Aorta (tissue), 5 donors: ENCODE data around the gene NDST4. TPM values are rescaled to one million over a fixed set of nuclear protein-coding genes. Genes with fewer than 3 reads are reported as not detected.

Experiments used
- ATAC-seq: fragments of 200-7000 bp; cut with Tn5 transposase; one replicate; pipeline ENCODE4 v1.9.1; 2022; ENCODE audit warnings: moderate library complexity; ENCODE audit not compliant: low FRiP score
- DNase-seq, 2 donors: peaks; one replicate each; pipeline ENCODE4 v3.0.0-alpha.2; 2020
- H3K27ac ChIP-seq, 2 donors: one replicate each; pipeline ENCODE4 v1.5.1; 2013; ENCODE audit warnings: low read length in 2 of 2, mild to moderate bottlenecking in 2 of 2, moderate library complexity in 2 of 2, control low read depth in 1 of 2, inconsistent platforms in 1 of 2, low read depth in 1 of 2
- H3K27me3 ChIP-seq, 2 donors: one replicate each; pipeline ENCODE4 v1.6.1; 2013; ENCODE audit warnings: control low read depth in 1 of 2, low read length in 1 of 2, mild to moderate bottlenecking in 1 of 2, moderate library complexity in 1 of 2; ENCODE audit not compliant: insufficient read depth in 2 of 2, control insufficient read depth in 1 of 2
- H3K36me3 ChIP-seq, 2 donors: one replicate each; pipeline ENCODE4 v1.6.1; 2013; ENCODE audit warnings: control low read depth in 1 of 2, low read length in 1 of 2, mild to moderate bottlenecking in 1 of 2; ENCODE audit not compliant: insufficient read depth in 2 of 2, control insufficient read depth in 1 of 2
- H3K4me1 ChIP-seq, 2 donors: one replicate each; pipeline ENCODE4 v1.6.1; 2013; ENCODE audit warnings: low read length in 2 of 2, control low read depth in 1 of 2, mild to moderate bottlenecking in 1 of 2, moderate library complexity in 1 of 2; ENCODE audit not compliant: insufficient read depth in 2 of 2, control insufficient read depth in 1 of 2
- H3K4me3 ChIP-seq, 2 donors: one replicate each; pipeline ENCODE4 v1.5.1; 2013; ENCODE audit warnings: low read length in 2 of 2, control low read depth in 1 of 2, mild to moderate bottlenecking in 1 of 2
- H3K9me3 ChIP-seq: one replicate; pipeline ENCODE4 v1.6.1; 2013; ENCODE audit warnings: mild to moderate bottlenecking, low read length; ENCODE audit not compliant: control insufficient read depth
- WGBS, 2 donors: extraction: QIAGEN DNeasy Blood & Tissue Kit; methylation state at CpG; one replicate each; pipeline ENCODE4 v1.1.7; 2013; 5-methylcytosine and 5-hydroxymethylcytosine counted together
- intact Hi-C, 2 donors: fragments of 100-400 bp; cut with DNase I; formaldehyde crosslinking; loops; one replicate each; pipeline versions ENCODE4 v1.14.2 to v1.15.0; 2022
- polyA plus RNA-seq, 2 donors: library from polyadenylated mRNA; stranded (reverse); fragments of 200-250 nt; gene quantifications; one replicate each; pipeline ENCODE4 v1.2.3, GENCODE V29; 2013
- total RNA-seq, 2 donors: library from RNA; stranded (reverse); fragmentation: NEBNext Ultra II Directional; extraction: Animal tissue kit (Norgen Biotek cat#: 25700); gene quantifications; one replicate each; pipeline ENCODE4 v1.2.1, GENCODE V29; 2021
- donor health status: healthy with polysubstance abuse.
- donor health status: Bipolar disorder and iron deficiency.
- donor health status: DM: no; HTN: no; CAD: no.
- donor health status: DM: no; HTN: no; CAD: no.
- donor health status: DM: yes; HTN: yes; CAD: no.

The NDST4 gene
- total and polyA plus RNA-seq, 4 donors: not detected

DNA sequence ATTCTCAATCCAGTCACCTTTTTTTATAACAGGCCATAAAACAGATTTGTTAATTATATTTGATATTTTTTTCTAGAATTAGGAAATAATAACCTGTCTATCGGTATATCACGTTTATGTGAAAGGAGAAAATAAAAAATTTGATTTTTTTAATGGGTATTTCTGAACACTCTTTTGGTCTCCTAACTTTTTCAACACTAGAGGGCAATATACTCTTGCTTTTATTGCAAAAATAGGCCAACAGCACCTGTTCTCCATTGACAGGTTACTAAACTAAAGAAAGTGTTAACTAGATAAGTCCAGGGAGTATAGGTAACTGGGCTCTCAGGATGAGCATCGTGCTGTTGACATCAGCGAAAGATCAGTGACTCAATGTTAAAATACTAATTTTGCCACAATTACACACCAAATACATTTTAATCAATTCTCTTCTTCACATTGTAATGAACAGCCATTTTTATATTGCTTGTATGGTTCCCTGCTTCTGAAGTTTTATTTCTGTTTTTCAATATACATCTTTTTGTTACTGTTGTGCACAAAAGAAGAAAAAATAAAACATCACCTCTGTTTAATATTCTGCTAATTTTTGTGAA lies 22.8 kb downstream of the NDST4 start:
- Histone ChIP-seq H3K4me3 (no peak overlapping the region), H3K27ac (no peak overlapping the region), H3K9me3 (no peaks in the 10 kb centered on the region), H3K27me3 (no peaks in the 10 kb centered on the region), H3K4me1 (no peaks in the 10 kb centered on the region), H3K36me3 (no peaks in the 10 kb centered on the region)
- DNase-seq (no peak), ATAC-seq (no peak)
- 10 to 12% methylated on average over 4 of the region's 4 CpGs for WGBS, 2 donors
- intact Hi-C loops: loop anchor here in 1 of 2 donors (10.0 kb wide), 1 partner anchor 454 kb away; no protein-coding TSS in a partner anchor

DNA sequence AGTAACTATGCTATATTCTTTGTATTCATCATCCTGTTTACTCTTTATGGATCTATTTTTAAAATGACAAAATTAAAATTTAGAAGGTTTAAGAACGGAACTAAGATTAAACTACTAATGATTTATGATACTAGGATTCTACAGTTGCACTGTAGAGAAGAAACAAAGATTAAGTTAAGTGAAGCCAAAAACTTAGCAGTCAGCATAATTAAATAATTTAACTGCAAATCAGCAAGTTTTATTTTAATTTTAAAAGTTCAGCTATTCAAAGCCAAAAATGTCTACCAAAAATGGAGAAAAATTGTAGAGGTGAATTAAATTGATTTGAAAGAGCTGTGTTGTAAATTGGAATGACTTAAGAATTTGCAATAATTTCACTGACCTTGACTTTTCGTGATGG lies 30.8 kb downstream of the NDST4 start:
- Histone ChIP-seq H3K27ac (no peak overlapping the region), H3K4me1 (no peaks in the 10 kb centered on the region), H3K27me3 (no peaks in the 10 kb centered on the region), H3K9me3 (peaks cover 1% of the 10 kb centered on the region), H3K4me3 (no peak overlapping the region), H3K36me3 (no peaks in the 10 kb centered on the region)
- intact Hi-C loops: no loop called here
- DNase-seq (no peak), ATAC-seq (no peak)
- 51 to 54% methylated on average over 2 of the region's 2 CpGs for WGBS, 2 donors

- intact Hi-C loops: no loop called here
- H3K4me3 ChIP-seq: no peak overlapping the region
- no peak for DNase-seq
- no peaks in the 10 kb centered on the region for H3K4me1 ChIP-seq
- H3K36me3 ChIP-seq: no peaks in the 10 kb centered on the region
- H3K27ac ChIP-seq: no peak overlapping the region
- H3K27me3 ChIP-seq: no peaks in the 10 kb centered on the region
- 82 to 83% methylated on average over 7 of the region's 7 CpGs for WGBS, 2 donors
- no peaks in the 10 kb centered on the region for H3K9me3 ChIP-seq
- no peak for ATAC-seq
Measured at GRCh38 chr4:115076691-115077090, 36.7 kb downstream of the NDST4 start.

DNA sequence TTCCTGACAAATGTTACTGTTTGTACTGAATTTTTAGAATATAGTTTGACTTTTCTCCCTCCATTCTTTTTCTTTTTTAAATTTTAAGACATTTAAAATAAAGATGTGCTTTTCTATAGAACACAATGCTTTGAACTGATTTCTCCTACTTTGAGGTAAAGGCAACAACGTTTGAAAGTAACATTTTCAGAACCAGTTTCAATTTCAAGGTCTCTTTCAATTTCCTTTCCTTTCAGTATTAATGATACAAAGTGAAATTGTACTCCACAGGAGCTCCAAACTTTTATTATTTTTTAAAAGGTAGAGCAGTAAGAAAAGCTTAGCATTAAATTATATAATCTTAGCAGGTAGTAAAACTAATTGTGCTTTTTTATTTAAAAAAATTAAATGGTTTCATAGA lies 54.9 kb downstream of the NDST4 start:
- DNase-seq: no peak
- H3K36me3 ChIP-seq: no peaks in the 10 kb centered on the region

GRCh38 chr4:115054836-115055235 lies 58.6 kb downstream of the NDST4 start:
- ATAC-seq: no peak
- DNase-seq: no peak
- 74 to 90% methylated on average over 4 of the region's 4 CpGs for WGBS, 2 donors

More for the DNA sequence above, 54.9 kb downstream of the NDST4 start:
- Histone ChIP-seq H3K4me1 (no peaks in the 10 kb centered on the region), H3K27ac (no peak overlapping the region), H3K27me3 (no peaks in the 10 kb centered on the region), H3K9me3 (no peaks in the 10 kb centered on the region), H3K4me3 (no peak overlapping the region)
- 21 to 30% methylated on average over 1 of the region's 1 CpG for WGBS, 2 donors
- intact Hi-C loops: no loop called here
- no peak for ATAC-seq

GRCh38 chr4:115053313-115053712 lies 60.1 kb downstream of the NDST4 start:
- Histone ChIP-seq H3K9me3 (no peaks in the 10 kb centered on the region), H3K36me3 (no peaks in the 10 kb centered on the region), H3K27ac (no peak overlapping the region), H3K4me3 (no peak overlapping the region), H3K4me1 (no peaks in the 10 kb centered on the region), H3K27me3 (no peaks in the 10 kb centered on the region)
- no peak for DNase-seq
- intact Hi-C loops: no loop called here
- no peak for ATAC-seq
- WGBS, 2 donors: 20 to 24% methylated on average over 1 of the region's 1 CpG

More at GRCh38 chr4:115054836-115055235, 58.6 kb downstream of the NDST4 start:
- intact Hi-C loops: no loop called here
- Histone ChIP-seq H3K4me1 (no peaks in the 10 kb centered on the region), H3K36me3 (no peaks in the 10 kb centered on the region), H3K4me3 (no peak overlapping the region), H3K9me3 (no peaks in the 10 kb centered on the region), H3K27me3 (no peaks in the 10 kb centered on the region), H3K27ac (no peak overlapping the region)

DNA sequence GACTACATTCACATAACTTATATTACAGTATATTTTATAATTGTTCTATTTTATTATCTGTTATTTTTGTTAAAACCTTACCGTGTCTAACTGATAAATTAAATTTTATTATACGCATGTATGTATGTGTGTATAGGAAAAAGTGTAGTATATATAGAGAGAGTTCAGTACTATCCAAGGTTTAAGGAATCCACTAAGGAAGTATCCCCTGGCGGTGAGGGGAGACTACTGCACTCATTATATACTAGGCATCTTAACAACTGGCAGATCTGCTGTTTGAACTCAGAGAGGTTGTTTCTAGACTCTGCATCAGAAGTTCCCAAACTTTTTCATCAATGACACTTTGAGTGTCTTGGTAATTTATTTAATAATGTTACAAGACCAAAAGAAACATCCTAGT lies 70.9 kb downstream of the NDST4 start:
- whole genome bisulfite sequencing, 2 donors: 39 to 47% methylated on average over 3 of the region's 3 CpGs
- no peaks in the 10 kb centered on the region for H3K36me3 ChIP-seq
- intact Hi-C loops: no loop called here
- no peaks in the 10 kb centered on the region for H3K27me3 ChIP-seq
- no peak overlapping the region for H3K27ac ChIP-seq
- H3K4me3 ChIP-seq: no peak overlapping the region
- no peaks in the 10 kb centered on the region for H3K9me3 ChIP-seq
- no peaks in the 10 kb centered on the region for H3K4me1 ChIP-seq
- ATAC-seq (no peak), DNase-seq (no peak)

- Histone ChIP-seq H3K27ac (no peak overlapping the region), H3K9me3 (no peaks in the 10 kb centered on the region), H3K27me3 (no peaks in the 10 kb centered on the region), H3K4me3 (no peak overlapping the region), H3K36me3 (no peaks in the 10 kb centered on the region), H3K4me1 (no peaks in the 10 kb centered on the region)
- ATAC-seq: no peak
- no peak for DNase-seq
- intact Hi-C loops: loop anchor here in 1 of 2 donors (5.0 kb wide), 1 partner anchor 917 kb away; no protein-coding TSS in a partner anchor
Measured at GRCh38 chr4:115030281-115030680, 83.1 kb downstream of the NDST4 start.

DNA sequence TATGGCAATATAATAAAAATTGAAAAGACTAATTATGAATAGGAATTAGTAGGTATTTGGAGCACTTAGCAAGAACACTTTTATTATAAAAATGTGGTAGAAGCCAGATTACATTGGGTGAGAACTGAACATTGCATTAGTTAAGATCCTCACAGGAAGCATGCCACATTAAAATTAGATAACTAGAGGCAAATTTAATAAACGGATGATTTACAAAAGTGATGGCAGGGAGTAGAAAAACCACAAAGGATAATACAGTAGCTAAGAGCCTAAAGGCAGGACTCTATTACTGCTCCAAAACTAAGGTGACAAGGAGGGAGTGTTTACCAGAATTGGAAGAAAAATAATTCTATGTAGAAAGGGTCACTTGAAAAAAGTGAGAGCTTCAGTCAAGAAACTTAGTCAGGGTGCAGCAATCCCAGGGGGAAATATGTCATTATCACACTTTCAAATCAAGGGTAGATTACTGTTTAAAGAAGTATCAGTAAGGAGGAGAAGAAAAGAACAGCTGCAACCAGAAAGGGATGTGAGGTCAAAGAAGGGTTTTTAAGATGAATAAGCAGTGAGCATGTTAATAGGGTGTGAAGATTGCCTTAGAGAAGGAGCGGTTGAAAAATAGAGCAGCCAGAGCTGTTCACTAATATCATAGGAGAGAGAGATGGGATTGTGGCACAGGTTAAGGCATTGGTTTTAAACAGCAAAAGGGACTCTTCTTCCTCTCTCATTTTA lies 84.6 kb downstream of the NDST4 start:
- Histone ChIP-seq H3K4me1 (no peaks in the 10 kb centered on the region), H3K36me3 (no peaks in the 10 kb centered on the region), H3K4me3 (no peak overlapping the region), H3K27ac (no peak overlapping the region), H3K9me3 (no peaks in the 10 kb centered on the region), H3K27me3 (no peaks in the 10 kb centered on the region)
- ATAC-seq (no peak), DNase-seq (no peak)
- 80 to 84% methylated on average over 2 of the region's 2 CpGs for WGBS, 2 donors
- intact Hi-C loops: no loop called here
